ENCODE data around the gene ST8SIA6. TPM values are rescaled to one million over a fixed set of nuclear protein-coding genes. Genes with fewer than 3 reads are reported as not detected.

ST8SIA6 gene
- total RNA-seq, 1 donor from 2014 or later: 1.7 TPM

GRCh38 chr10:17356820-17357219, 97.6 kb downstream of the ST8SIA6 start:
- Mint-ChIP-seq H3K4me1 (ENCODE audit: unreplicated experiment) (no peaks in the 10 kb centered on the region), H3K4me3 (ENCODE audit: unreplicated experiment) (no peak overlapping the region), H3K27ac (ENCODE audit: unreplicated experiment) (no peak overlapping the region), H3K9me3 (ENCODE audit: unreplicated experiment) (no peaks in the 10 kb centered on the region), H3K36me3 (ENCODE audit: low read depth, unreplicated experiment) (no peaks in the 10 kb centered on the region), H3K27me3 (ENCODE audit: unreplicated experiment) (no peaks in the 10 kb centered on the region)
- no peak for TF ChIP-seq CTCF (IDR thresholded peaks at IDR 0.05; ENCODE audit: unreplicated experiment)
- DNase-seq (ENCODE audit: low spot score): no peak

GRCh38 chr10:17354781-17355180, 99.6 kb downstream of the ST8SIA6 start:
- no peaks in the 10 kb centered on the region for H3K9me3 Mint-ChIP-seq (ENCODE audit: unreplicated experiment)
- DNase-seq (ENCODE audit: low spot score): no peak
- TF ChIP-seq CTCF (IDR thresholded peaks at IDR 0.05; ENCODE audit: unreplicated experiment): no peak
- H3K36me3 Mint-ChIP-seq (ENCODE audit: low read depth, unreplicated experiment): no peaks in the 10 kb centered on the region
- no peaks in the 10 kb centered on the region for H3K27me3 Mint-ChIP-seq (ENCODE audit: unreplicated experiment)
- H3K27ac Mint-ChIP-seq (ENCODE audit: unreplicated experiment): no peak overlapping the region
- H3K4me1 Mint-ChIP-seq (ENCODE audit: unreplicated experiment): no peaks in the 10 kb centered on the region
- no peak overlapping the region for H3K4me3 Mint-ChIP-seq (ENCODE audit: unreplicated experiment)

GRCh38 chr10:17353568-17354300, 100.7 kb downstream of the ST8SIA6 start:
- Mint-ChIP-seq H3K36me3 (ENCODE audit: low read depth, unreplicated experiment) (no peaks in the 10 kb centered on the region), H3K9me3 (ENCODE audit: unreplicated experiment) (no peaks in the 10 kb centered on the region), H3K27ac (ENCODE audit: unreplicated experiment) (no peak overlapping the region), H3K4me1 (ENCODE audit: unreplicated experiment) (no peaks in the 10 kb centered on the region), H3K27me3 (ENCODE audit: unreplicated experiment) (no peaks in the 10 kb centered on the region), H3K4me3 (ENCODE audit: unreplicated experiment) (no peak overlapping the region)
- no peak for DNase-seq (ENCODE audit: low spot score)
- no peak for TF ChIP-seq CTCF (IDR thresholded peaks at IDR 0.05; ENCODE audit: unreplicated experiment)

GRCh38 chr10:17352583-17352982, 101.8 kb downstream of the ST8SIA6 start:
- Mint-ChIP-seq H3K27ac (ENCODE audit: unreplicated experiment) (no peak overlapping the region), H3K27me3 (ENCODE audit: unreplicated experiment) (no peaks in the 10 kb centered on the region), H3K4me3 (ENCODE audit: unreplicated experiment) (no peak overlapping the region), H3K9me3 (ENCODE audit: unreplicated experiment) (no peaks in the 10 kb centered on the region), H3K4me1 (ENCODE audit: unreplicated experiment) (no peaks in the 10 kb centered on the region), H3K36me3 (ENCODE audit: low read depth, unreplicated experiment) (no peaks in the 10 kb centered on the region)
- TF ChIP-seq CTCF (IDR thresholded peaks at IDR 0.05; ENCODE audit: unreplicated experiment): no peak
- no peak for DNase-seq (ENCODE audit: low spot score)

GRCh38 chr10:17351506-17351905, 102.9 kb downstream of the ST8SIA6 start:
- DNase-seq (ENCODE audit: low spot score): no peak
- Mint-ChIP-seq H3K9me3 (ENCODE audit: unreplicated experiment) (no peaks in the 10 kb centered on the region), H3K4me1 (ENCODE audit: unreplicated experiment) (no peaks in the 10 kb centered on the region), H3K36me3 (ENCODE audit: low read depth, unreplicated experiment) (no peaks in the 10 kb centered on the region), H3K27ac (ENCODE audit: unreplicated experiment) (no peak overlapping the region), H3K4me3 (ENCODE audit: unreplicated experiment) (no peak overlapping the region), H3K27me3 (ENCODE audit: unreplicated experiment) (no peaks in the 10 kb centered on the region)
- TF ChIP-seq CTCF (IDR thresholded peaks at IDR 0.05; ENCODE audit: unreplicated experiment): no peak

All from endothelial cell (in vitro differentiated cells).